GM18951 (cell line): ENCODE data around the gene ASRGL1.

Experiments used
- POLR2A ChIP-seq: IDR thresholded peaks from 4 replicates; pipeline ENCODE4 v1.6.1; 2011; ENCODE audit warnings: mild to moderate bottlenecking; ENCODE audit not compliant: insufficient read length, insufficient read depth; ENCODE audit errors: extremely low read depth
- in situ Hi-C: fragments of 300-500 bp; cut with MboI; formaldehyde crosslinking; loops from one replicate; pipeline ENCODE4 v1.12.0; 2022; ENCODE audit warnings: low sequenced_read_pairs, mixed read lengths, inconsistent platforms; ENCODE audit not compliant: unreplicated experiment

Gene ASRGL1

DNA sequence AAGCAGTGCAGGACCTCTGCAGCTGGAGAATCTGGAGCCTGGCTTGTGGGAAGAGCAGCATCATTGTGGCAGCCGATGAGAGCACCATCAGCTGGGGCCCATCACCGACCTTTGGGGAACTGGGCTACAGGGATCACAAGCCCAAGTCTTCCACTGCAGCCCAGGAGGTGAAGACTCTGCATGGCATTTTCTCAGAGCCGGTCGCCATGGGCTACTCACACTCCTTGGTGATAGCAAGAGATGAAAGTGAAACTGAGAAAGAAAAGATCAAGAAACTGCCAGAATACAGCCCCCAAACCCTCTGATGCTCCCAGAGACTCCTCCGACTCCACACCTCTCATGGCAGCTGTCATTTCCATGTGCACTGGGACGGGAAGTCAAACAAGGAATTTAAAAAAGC, 35.6 kb downstream of the ASRGL1 start:
- TF ChIP-seq POLR2A: no peak
- in situ Hi-C loops: no loop called here

DNA sequence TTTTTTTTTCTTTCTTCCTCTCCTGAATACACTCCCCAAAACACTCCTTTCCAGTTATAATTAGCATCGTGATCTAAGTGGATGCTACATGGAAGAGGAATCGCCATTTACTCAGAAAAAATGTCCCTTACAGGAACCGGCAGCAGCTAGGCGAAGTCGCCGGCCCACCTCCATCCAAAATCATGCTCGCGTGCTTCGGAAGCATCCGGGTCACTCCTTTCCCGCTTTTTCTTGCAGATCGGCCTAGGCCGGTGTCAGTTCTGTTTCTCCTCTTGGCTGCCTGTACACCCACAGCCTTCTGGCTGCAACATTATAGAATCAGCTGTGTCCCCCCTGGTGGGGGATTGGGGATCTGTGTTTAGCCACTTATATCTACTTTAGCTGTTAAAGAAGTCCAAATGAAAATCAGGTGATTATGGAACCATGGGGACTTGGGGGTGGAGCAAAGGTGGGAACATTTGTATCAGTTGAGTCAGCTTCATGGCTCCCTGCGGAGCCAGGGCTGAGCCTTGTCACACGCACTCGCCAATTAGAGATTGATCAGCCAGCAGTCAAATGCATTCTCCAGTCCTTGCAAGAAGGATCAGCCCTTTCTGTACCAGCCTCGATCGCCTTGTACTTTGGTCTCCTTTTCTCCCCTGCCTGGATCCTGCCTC, 36.3 kb downstream of the ASRGL1 start:
- TF ChIP-seq POLR2A: no peak
- in situ Hi-C loops: no loop called here

DNA sequence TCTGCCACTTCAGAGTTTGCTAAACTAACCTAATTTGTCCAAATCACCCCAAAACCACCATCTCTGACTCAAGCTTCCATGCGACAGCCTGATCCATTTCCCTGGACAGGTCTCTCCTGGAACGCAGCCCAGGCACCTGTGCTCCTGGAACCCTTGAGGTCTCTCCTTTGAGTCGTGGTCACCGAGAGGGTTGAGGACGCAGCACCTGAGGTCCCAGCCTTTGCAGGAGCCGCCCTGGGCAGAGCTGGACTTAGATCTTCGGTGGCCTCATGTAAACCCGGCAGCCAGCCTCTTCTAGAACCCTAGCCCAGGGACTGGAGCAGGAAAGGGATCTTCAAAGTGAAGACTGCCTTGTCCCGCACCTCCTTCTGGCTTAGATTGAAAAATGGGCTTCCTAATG, 37.6 kb downstream of the ASRGL1 start:
- in situ Hi-C loops: loop anchor here (25.0 kb wide), 1 partner anchor 488 kb away; no protein-coding TSS in a partner anchor
- TF ChIP-seq POLR2A: no peak

DNA sequence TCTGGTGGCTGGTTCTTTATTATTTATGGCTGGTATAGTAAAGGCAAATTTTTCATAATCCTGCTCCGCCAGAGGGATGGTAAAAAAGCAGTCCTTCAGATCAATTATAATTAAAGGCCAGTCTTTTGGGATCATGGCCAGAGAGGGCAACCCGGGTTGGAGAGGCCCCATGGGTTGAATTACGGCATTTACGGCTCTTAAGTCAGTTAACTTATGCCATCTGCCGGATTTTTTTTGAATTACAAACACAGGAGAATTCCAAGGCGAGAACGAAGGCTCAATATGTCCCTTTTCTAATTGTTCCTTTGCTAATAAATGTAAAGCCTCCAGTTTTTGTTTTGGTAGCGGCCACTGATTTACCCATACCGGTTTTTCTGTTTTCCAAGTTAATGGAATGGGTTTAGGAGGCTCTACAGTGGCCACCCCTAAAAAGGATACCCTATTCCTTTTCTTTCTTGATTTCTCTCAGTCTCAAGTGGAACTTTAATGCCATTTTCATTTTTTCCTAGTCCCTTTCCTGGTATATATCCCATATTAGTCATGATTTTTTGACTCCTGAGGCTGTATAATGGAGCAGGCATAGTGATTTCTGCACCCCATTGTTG, 41.3 kb downstream of the ASRGL1 start:
- in situ Hi-C loops: loop anchor here (25.0 kb wide), 1 partner anchor 484 kb away; no protein-coding TSS in a partner anchor

DNA sequence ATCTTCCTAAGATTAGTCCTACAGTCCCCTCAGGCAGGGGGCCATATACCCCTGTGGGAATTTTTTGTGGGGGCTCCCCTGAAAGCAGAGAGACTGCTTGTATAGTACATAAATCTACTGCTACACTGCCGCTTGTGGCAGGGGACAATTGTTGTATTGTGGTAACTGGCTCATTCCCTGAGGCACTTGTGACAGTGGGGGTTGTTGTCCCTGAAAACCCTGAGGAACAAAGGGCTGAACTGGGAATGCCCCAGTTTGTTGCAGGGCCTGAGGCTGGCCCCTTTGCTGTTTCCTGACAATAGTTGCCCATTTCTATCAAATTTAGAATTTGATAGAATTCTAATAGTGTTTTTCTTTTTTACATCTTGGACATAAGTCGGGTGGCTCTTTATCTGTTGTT, 42.3 kb downstream of the ASRGL1 start:
- in situ Hi-C loops: loop anchor here (25.0 kb wide), 1 partner anchor 483 kb away; no protein-coding TSS in a partner anchor

DNA sequence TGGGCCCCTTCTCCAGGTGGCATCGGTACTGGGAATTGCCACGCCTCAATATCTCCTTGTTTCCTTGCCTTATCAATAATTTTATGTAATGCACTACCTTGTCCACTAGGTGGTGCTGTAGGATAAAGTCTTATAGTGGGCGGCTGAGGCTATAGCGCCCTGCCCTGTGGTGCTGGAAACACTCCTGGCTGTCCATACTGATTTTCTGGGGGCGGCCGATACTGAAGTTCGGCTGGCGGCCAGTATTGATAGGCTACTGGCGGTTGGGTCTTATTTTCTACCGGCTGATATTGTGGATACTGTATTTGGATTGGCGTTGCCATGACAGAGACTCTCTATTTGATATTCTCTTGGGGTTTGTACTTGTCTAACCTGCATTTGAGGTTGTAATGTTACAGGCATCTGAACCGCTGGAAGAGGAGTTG, 43.6 kb downstream of the ASRGL1 start:
- in situ Hi-C loops: loop anchor here (25.0 kb wide), 1 partner anchor 481 kb away; no protein-coding TSS in a partner anchor

DNA sequence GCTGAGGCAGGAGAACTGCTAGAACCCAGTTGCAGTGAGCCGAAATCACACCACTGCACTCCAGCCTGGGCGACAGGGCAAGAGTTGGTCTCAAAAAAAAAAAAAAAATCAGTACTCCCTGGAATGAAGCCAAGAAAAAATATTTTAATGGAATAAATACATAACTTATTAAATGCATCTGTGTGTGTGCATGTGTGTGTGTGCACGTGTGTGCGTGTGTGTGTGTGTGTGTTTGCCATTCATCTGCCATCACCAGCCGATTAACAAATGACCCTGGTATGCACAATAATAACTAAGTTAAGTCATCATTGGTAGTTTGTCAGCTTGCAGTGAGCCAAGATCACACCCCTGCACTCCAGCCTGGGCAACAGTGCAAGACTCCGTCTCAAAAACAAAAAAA, 46.6 kb downstream of the ASRGL1 start:
- in situ Hi-C loops: loop anchor here (25.0 kb wide), 1 partner anchor 478 kb away; no protein-coding TSS in a partner anchor
- no peak for TF ChIP-seq POLR2A

DNA sequence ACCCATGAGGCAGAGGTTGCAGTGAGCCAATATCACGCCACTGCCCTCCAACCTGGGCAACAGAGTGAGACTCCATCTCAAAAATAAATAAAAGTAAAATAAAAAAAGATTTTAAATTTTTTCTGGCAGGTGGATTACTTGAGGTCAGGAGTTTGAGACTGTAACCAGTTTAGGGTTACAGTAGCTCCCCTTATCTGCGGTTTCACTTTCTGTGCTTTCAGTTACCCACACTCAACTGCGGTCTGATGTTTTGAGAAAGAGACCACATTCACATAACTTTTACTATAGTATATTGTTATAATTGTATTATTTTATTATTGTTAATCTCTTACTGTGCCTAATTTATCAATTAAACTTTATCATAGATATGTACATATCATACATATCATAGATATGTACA, 48.8 kb downstream of the ASRGL1 start:
- in situ Hi-C loops: loop anchor here (25.0 kb wide), 1 partner anchor 476 kb away; no protein-coding TSS in a partner anchor

DNA sequence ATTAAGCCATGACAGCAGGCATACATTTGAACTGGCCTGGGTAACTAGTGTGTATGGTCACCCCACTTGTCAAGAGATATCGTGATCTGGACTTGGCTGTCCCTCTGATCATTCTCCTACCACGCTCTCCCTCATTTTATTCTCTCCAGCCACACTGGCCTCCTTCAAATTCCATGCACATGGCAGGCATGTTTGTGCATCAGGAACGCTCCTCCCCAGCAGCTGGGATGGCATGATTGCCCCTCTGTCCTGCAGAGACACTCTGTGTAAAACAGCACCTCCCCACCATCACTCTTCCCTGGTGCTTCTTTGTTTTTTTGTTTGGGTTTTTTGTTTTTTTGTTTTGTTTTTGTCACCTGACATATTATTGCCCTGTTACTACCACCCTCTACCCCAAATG, 50.1 kb downstream of the ASRGL1 start:
- in situ Hi-C loops: loop anchor here (25.0 kb wide), 1 partner anchor 475 kb away; no protein-coding TSS in a partner anchor
- no peak for TF ChIP-seq POLR2A

DNA sequence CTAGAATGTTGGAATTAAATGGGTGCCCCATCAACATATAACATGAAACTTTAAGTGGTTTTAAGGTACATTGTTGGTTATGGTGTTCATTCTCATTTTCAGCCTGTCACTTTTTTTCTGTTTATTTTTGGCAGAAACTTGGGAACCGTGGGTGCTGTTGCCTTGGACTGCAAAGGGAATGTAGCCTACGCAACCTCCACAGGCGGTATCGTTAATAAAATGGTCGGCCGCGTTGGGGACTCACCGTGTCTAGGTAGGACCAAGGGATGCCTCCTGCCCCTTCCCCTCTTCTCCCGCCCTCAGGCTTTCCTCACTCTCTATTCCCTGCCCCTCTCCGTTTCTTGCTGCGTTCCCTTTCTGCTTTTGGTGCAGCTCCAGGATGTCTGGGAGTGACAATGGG, 51.8 kb downstream of the ASRGL1 start:
- in situ Hi-C loops: loop anchor here (25.0 kb wide), 1 partner anchor 473 kb away; no protein-coding TSS in a partner anchor
- no peak for TF ChIP-seq POLR2A

DNA sequence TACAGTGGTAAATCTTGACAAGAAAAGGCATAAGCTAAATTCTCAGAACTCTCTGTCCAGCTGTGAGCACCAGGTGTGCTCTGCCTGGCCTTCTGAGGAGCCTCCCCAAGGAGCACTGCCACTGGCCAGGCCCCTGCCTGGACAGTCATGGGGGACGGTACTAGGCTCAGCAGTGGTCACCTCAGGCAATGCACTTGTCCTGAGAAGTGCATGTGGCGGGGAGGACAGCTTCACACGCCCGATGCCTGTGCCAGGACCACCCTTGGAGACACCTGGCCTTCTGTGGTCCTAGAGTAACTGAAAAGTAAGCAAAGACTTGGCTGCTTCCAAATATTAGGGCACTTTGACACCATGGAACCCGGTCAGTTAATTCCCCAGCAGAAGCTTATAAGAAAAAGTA, 53.0 kb downstream of the ASRGL1 start:
- in situ Hi-C loops: loop anchor here (25.0 kb wide), 1 partner anchor 472 kb away; no protein-coding TSS in a partner anchor
- no peak for TF ChIP-seq POLR2A

DNA sequence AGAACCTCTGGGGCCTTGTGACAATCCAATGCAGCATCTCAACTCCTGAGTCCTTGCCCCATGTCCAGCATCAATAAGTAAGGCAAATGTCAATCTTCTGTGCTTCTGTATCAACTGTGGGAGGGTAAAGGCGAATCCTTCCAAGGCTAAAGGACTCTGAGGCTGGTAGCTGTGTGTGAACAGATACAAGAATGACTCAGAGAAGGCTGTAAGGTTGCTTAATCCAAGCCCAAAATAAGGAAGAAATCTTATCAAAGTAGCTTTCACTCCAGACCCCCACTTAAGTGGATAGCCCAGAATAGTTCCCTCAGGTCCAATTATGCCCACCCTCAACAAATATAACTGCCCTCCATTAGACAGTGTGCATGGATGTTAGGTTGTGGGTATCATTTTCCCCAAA, 53.5 kb downstream of the ASRGL1 start:
- TF ChIP-seq POLR2A: no peak
- in situ Hi-C loops: loop anchor here (25.0 kb wide), 1 partner anchor 472 kb away; no protein-coding TSS in a partner anchor

DNA sequence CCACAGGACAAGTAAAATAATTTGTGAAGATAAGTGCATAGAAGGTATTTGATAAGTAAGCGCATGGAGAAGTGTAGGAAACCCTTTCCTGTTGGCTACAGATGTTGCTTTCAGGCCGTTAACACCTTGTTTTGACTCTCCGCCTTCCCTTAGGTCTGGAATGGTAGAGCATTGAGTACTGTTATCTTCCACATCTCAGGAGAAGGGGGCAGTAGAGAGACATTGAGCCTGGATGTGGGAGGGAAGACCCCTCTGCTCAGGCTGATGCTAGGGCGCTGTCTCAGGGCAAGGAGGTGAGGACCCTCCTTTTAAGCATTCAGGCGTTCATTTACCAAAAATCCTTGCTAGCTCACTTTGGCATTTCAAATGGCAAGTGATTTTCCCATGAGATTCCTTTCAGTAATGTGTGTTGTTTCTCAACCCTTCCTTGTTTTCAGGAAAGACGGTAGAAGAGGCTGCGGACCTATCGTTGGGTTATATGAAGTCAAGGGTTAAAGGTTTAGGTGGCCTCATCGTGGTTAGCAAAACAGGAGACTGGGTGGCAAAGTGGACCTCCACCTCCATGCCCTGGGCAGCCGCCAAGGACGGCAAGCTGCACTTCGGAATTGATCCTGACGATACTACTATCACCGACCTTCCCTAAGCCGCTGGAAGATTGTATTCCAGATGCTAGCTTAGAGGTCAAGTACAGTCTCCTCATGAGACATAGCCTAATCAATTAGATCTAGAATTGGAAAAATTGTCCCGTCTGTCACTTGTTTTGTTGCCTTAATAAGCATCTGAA, 54.6 kb downstream of the ASRGL1 start:
- in situ Hi-C loops: loop anchor here (25.0 kb wide), 1 partner anchor 470 kb away; no protein-coding TSS in a partner anchor
- no peak for TF ChIP-seq POLR2A
